ENCODE data around the gene EP400.

Gene EP400

DNA sequence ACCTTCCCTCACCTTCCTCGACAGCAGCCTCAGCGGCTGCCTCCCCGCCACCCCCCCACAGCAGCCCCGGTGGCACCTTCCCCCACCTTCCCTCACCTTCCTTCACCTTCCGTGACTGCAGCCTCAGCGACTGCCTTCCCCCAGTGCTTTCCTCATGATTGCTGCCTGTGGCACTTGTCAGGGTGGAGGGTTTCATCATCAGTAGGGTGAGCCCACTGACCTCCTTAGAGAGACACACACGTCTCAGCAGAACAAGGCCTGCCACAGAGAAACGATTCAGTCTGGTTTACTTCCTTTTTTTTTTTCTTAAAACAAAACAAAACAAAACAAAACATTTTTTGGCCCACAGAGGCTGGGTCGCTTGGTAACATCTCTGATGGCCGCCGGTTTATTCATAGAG is 75.0 kb downstream of the EP400 start:
- in situ Hi-C loops (cut with MboI; ENCODE audit: low sequenced_read_pairs): loop anchor here (25.0 kb wide), 1 partner anchor 1087 kb away; no protein-coding TSS in a partner anchor
- Histone ChIP-seq H3K4me3 (no peak overlapping the region), H3K4me1 (no peaks in the 10 kb centered on the region), H3K36me3 (replicated peaks) (peaks cover 77% of the 10 kb centered on the region), H3K27me3 (ENCODE audit: low read depth) (no peaks in the 10 kb centered on the region), H3K9me3 (no peaks in the 10 kb centered on the region)
- DNase-seq (ENCODE audit: low spot score in 2 of 2): no peak

DNA sequence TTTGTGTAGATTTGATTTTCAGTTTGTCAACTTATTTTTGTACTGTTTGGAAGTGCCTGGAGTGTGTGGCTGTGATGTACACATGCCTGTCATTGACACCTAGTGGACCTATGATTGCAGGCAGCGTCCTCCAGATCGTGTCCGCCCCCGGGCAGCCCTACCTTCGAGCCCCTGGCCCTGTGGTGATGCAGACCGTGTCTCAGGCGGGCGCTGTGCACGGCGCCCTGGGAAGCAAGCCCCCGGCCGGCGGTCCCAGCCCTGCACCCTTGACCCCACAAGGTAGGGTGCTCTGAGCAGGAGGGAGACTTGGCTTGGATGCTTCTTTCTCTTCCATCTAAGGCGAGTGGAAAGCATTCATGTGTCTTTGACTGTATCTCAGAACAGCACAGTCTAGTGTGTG is 75.8 kb downstream of the EP400 start:
- H3K36me3 ChIP-seq (replicated peaks): peaks cover 77% of the 10 kb centered on the region
- in situ Hi-C loops (cut with MboI; ENCODE audit: low sequenced_read_pairs): no loop called here

DNA sequence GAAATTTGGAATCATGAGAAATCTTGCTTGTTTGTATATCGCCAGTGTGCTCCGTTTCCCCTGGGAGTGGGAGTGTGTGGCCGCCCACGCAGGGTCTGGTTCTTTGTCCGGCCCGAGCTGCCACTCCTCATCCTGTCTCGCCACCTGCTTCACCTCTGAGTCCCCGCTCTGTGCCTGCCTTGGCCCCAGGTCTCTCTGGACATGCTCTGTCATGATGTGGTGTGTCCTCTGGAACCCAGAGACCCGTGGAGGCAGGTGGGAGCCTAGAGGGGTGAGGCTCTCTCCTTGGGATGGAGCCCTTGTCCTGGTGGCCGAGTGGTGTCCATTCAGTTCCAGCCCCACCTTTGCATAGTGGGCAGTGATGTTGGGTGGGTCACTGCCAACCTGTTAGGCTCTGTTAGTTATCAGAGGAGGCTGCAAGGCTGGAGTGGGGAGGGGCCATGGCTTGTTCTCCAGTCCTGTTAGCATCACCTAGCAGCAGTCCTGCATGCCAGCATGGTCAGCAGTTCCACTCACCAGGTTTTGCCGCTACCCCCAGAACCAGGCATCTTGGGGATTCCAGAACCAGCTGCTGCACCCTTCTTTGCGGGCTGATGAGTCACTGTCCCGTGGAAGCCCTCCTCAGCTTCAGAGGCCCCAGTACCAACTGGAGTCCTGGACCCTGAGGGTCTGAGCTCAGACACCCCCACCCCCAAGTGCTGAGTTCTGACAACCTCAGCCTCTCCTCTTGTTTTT is 76.5 kb downstream of the EP400 start:
- in situ Hi-C loops (cut with MboI; ENCODE audit: low sequenced_read_pairs): no loop called here
- H3K36me3 ChIP-seq (replicated peaks): peaks cover 82% of the 10 kb centered on the region
- H3K4me3 ChIP-seq: no peak overlapping the region
- H3K27me3 ChIP-seq (ENCODE audit: low read depth): no peaks in the 10 kb centered on the region
- no peaks in the 10 kb centered on the region for H3K4me1 ChIP-seq
- no peak for DNase-seq (ENCODE audit: low spot score in 2 of 2)
- no peaks in the 10 kb centered on the region for H3K9me3 ChIP-seq

More for the DNA sequence above, 75.8 kb downstream of the EP400 start:
- no peaks in the 10 kb centered on the region for H3K4me1 ChIP-seq
- no peak overlapping the region for H3K4me3 ChIP-seq
- no peaks in the 10 kb centered on the region for H3K9me3 ChIP-seq
- DNase-seq (ENCODE audit: low spot score in 2 of 2): no peak
- H3K27me3 ChIP-seq (ENCODE audit: low read depth): no peaks in the 10 kb centered on the region

- no peaks in the 10 kb centered on the region for H3K9me3 ChIP-seq
- peaks cover 79% of the 10 kb centered on the region for H3K36me3 ChIP-seq (replicated peaks)
- H3K27me3 ChIP-seq (ENCODE audit: low read depth): no peaks in the 10 kb centered on the region
- in situ Hi-C loops (cut with MboI; ENCODE audit: low sequenced_read_pairs): no loop called here
- H3K4me1 ChIP-seq: no peaks in the 10 kb centered on the region
- no peak for DNase-seq (ENCODE audit: low spot score in 2 of 2)
- H3K4me3 ChIP-seq: no peak overlapping the region
Observed at GRCh38 chr12:132026796-132027500, 77.2 kb downstream of the EP400 start.

- Histone ChIP-seq H3K4me1 (no peaks in the 10 kb centered on the region), H3K36me3 (replicated peaks) (peaks cover 81% of the 10 kb centered on the region), H3K4me3 (no peak overlapping the region), H3K9me3 (no peaks in the 10 kb centered on the region), H3K27me3 (ENCODE audit: low read depth) (no peaks in the 10 kb centered on the region)
- in situ Hi-C loops (cut with MboI; ENCODE audit: low sequenced_read_pairs): no loop called here
- no peak for DNase-seq (ENCODE audit: low spot score in 2 of 2)
Observed at GRCh38 chr12:132027636-132028035, 77.9 kb downstream of the EP400 start.

DNA sequence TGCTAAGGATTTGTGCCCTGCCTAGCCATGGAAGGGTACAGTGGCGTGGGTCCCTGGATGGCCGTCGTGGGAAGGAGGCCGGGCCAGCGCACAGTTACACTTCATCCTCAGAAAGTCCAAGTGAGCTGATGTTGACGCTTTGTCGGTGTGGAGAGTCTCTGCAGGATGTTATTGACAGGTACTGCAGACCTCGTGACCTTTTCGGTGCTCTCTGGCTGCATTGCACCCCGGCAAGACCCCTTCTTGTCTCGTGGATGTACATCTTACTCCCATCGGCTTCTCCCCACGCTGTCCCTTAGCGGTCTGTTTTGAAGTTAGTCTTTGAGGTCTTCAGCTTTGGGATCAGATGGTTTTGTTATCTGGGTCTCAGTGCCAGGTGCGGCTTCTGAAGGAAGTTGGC is 78.4 kb downstream of the EP400 start:
- in situ Hi-C loops (cut with MboI; ENCODE audit: low sequenced_read_pairs): no loop called here
- no peak for DNase-seq (ENCODE audit: low spot score in 2 of 2)
- no peaks in the 10 kb centered on the region for H3K4me1 ChIP-seq
- H3K27me3 ChIP-seq (ENCODE audit: low read depth): no peaks in the 10 kb centered on the region
- no peaks in the 10 kb centered on the region for H3K9me3 ChIP-seq
- peaks cover 84% of the 10 kb centered on the region for H3K36me3 ChIP-seq (replicated peaks)
- H3K4me3 ChIP-seq: no peak overlapping the region

DNA sequence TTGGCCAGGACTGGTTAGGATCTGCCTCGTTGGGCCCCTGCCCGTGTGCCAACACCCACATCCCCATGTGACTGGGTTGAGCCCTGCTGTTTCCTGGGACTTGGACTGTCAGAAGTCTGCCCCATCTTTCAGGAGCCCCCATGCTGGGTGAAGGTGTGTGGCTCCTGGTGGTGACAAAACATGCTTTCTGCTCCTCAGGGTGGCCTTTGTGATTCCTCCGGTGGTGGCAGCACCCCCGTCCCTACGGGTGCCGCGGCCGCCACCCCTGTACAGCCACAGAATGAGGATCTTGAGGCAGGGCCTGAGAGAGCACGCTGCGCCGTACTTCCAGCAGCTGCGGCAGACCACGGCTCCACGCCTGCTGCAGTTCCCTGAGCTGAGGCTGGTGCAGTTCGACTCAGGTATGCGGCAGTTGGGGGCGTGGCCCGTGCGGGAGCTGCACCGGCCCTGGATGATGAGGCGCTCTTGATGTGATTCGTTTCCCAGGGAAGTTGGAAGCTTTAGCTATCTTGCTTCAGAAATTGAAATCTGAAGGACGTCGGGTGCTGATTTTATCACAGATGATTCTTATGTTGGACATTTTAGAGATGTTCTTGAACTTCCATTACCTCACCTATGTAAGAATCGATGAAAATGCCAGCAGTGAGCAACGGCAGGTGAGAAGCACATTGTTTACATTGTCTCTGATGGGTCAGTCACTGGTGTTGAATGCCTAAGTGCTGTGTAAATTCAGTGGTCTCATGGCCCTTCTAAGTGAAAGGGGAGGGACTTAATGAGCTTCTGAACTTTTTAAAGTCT is 80.0 kb downstream of the EP400 start:
- Histone ChIP-seq H3K36me3 (replicated peaks) (peaks cover 90% of the 10 kb centered on the region), H3K27me3 (ENCODE audit: low read depth) (no peaks in the 10 kb centered on the region)
- in situ Hi-C loops (cut with MboI; ENCODE audit: low sequenced_read_pairs): no loop called here

GRCh38 chr12:132030367-132031038 is 80.8 kb downstream of the EP400 start:
- H3K4me1 ChIP-seq: no peaks in the 10 kb centered on the region
- DNase-seq (ENCODE audit: low spot score in 2 of 2): no peak
- peaks cover 91% of the 10 kb centered on the region for H3K36me3 ChIP-seq (replicated peaks)
- H3K27me3 ChIP-seq (ENCODE audit: low read depth): no peaks in the 10 kb centered on the region
- in situ Hi-C loops (cut with MboI; ENCODE audit: low sequenced_read_pairs): no loop called here
- no peak overlapping the region for H3K4me3 ChIP-seq
- H3K9me3 ChIP-seq: no peaks in the 10 kb centered on the region

More for the DNA sequence above, 80.0 kb downstream of the EP400 start:
- no peaks in the 10 kb centered on the region for H3K9me3 ChIP-seq
- no peak overlapping the region for H3K4me3 ChIP-seq
- H3K4me1 ChIP-seq: no peaks in the 10 kb centered on the region
- DNase-seq (ENCODE audit: low spot score in 2 of 2): no peak

- no peaks in the 10 kb centered on the region for H3K9me3 ChIP-seq
- no peak overlapping the region for H3K4me3 ChIP-seq
- H3K36me3 ChIP-seq (replicated peaks): peaks cover 70% of the 10 kb centered on the region
- H3K4me1 ChIP-seq: no peaks in the 10 kb centered on the region
- in situ Hi-C loops (cut with MboI; ENCODE audit: low sequenced_read_pairs): no loop called here
- no peak for DNase-seq (ENCODE audit: low spot score in 2 of 2)
- H3K27me3 ChIP-seq (ENCODE audit: low read depth): no peaks in the 10 kb centered on the region
Observed at GRCh38 chr12:132033627-132034026, 83.9 kb downstream of the EP400 start.

DNA sequence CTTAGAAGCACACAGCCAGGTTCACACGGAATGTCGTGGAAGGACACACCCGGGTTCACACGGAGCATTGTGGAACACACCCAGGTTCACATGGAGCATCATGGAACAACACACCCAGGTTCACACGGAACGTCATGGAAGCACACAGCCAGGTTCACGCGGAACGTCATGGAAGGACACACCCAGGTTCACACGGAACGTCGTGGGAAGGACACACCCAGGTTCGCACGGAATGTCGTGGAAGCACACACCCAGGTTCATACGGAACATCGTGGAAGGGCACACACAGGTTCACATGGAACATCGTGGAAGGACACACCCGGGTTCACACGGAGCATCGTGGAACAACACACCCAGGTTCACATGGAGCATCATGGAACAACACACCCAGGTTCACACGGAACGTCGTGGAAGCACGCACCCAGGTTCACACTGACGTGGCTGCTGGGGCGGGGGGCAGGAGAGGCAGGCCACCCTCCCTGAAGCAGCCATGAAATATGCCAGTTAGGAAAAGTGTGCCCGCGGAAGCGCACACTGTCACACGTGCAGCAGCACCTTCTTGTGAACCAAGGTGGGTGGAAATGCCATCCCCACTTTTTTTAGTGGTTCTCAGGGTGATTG is 86.4 kb downstream of the EP400 start:
- H3K9me3 ChIP-seq: no peaks in the 10 kb centered on the region

DNA sequence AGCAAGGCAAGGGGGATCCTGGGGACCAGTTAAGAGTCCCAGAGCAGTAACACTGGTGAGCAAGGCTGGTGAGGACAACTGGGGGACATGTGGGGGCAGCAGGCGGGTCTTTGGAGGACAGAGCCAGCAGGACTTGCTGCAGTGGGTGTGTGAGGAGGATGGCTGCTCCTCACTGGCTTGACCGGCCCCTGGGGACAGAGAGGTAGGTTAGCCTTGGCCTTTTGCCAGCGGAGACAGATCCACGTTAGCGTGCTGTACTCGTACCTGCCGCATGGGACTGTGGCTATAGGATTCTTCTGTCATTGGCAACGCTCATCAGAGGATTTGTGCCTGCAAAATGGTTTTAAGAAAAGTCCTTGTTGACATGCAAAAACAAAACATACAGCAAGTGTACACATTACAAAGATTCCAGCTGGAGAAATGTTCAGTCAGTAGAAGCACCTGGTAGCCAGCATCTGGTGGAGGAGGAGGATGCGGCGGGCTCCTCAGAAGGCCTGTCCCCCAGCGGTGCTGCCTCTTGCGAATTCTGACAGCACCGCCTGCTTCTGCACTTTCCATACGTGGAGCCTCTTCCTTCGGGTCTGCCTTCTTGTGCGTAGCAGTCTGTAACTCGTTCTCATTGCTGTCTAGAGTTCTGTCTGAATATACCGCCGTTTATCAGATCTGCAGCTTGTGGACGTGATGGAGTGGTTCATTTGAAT is 91.3 kb downstream of the EP400 start:
- Histone ChIP-seq H3K4me3 (no peak overlapping the region), H3K36me3 (replicated peaks) (peaks cover 35% of the 10 kb centered on the region), H3K27me3 (ENCODE audit: low read depth) (no peaks in the 10 kb centered on the region), H3K9me3 (no peaks in the 10 kb centered on the region), H3K4me1 (no peaks in the 10 kb centered on the region)
- in situ Hi-C loops (cut with MboI; ENCODE audit: low sequenced_read_pairs): no loop called here
- DNase-seq (ENCODE audit: low spot score in 2 of 2): no peak

More for the DNA sequence above, 86.4 kb downstream of the EP400 start:
- Histone ChIP-seq H3K4me1 (no peaks in the 10 kb centered on the region), H3K27me3 (ENCODE audit: low read depth) (no peaks in the 10 kb centered on the region), H3K36me3 (replicated peaks) (peaks cover 49% of the 10 kb centered on the region), H3K4me3 (no peak overlapping the region)
- no peak for DNase-seq (ENCODE audit: low spot score in 2 of 2)
- in situ Hi-C loops (cut with MboI; ENCODE audit: low sequenced_read_pairs): no loop called here

DNA sequence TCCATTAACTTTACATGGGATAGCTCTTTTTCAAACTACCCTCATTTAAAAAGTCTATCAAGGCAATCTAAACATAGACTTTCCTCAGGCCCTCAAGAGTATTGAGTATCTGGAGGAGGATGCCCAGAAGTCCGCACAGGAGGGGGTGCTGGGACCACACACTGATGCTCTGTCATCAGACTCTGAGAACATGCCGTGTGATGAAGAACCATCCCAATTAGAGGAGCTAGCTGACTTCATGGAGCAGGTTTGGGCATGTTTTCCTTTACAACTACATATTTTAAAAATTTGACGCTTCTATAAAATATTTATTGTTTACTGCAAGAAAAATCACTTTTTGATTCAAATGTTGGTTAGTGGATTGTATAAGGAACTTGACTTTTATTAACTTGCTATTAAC is 93.5 kb downstream of the EP400 start:
- DNase-seq (ENCODE audit: low spot score in 2 of 2): no peak
- no peaks in the 10 kb centered on the region for H3K27me3 ChIP-seq (ENCODE audit: low read depth)
- no peaks in the 10 kb centered on the region for H3K4me1 ChIP-seq
- no peak overlapping the region for H3K4me3 ChIP-seq
- H3K36me3 ChIP-seq (replicated peaks): peaks cover 37% of the 10 kb centered on the region
- H3K9me3 ChIP-seq: no peaks in the 10 kb centered on the region
- in situ Hi-C loops (cut with MboI; ENCODE audit: low sequenced_read_pairs): no loop called here
